ENCODE results near the gene REV3L.
"Not testable (repeated sequence)": the region's sequence is repeated elsewhere in the genome, so short reads cannot be mapped to it uniquely, and the experiment has no call there.

The REV3L gene

GRCh38 chr6:111290689-111291335 lies 192.2 kb downstream of the REV3L start:
- not testable (repeated sequence) for DNase-seq

- not testable (repeated sequence) for DNase-seq
Measured at GRCh38 chr6:111284356-111284755, 198.7 kb downstream of the REV3L start.

GRCh38 chr6:111283707-111284106 lies 199.3 kb downstream of the REV3L start:
- DNase-seq = no peak

DNA sequence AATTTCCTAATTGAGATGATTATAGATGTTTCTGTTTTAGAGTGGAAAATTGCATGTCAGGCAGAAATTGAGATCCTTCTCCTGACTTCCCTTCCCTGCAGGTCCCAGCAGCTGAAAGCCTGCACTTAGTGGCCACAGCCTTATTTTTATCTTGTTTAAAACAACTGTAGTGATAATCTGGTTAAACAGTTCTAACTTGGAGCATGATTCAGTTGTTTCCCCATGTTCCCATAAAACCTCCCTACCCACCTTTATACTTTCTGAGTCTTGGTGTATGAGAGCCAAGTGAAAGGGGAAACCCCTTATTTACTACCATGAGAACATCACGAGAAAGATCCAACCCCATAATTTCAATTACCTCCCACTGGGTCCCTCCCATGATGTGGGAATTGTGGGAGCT lies 200.5 kb downstream of the REV3L start:
- no peak for DNase-seq

GRCh38 chr6:111280445-111280955 lies 202.5 kb downstream of the REV3L start:
- no peak for DNase-seq

- DNase-seq = no peak
Measured at GRCh38 chr6:111278731-111279130, 204.3 kb downstream of the REV3L start.

DNA sequence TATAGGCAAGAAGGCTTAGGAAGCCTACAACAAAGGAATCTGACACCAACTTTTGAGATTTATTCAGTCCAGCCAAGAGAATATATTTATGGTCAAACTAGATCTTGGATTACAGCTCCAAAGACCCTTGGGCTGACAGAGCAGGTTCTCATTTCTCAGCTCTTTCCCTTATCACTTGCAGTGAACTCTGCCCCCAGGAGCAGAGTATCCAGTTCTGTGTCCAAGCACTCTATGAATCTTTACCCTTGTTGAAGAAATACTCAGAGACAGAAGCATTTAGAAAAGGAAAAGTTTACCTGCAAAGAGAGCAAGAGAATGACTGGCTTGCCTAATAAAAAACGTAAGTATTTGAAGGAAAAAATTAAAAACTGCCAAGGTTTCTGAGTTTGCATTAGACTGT lies 205.2 kb downstream of the REV3L start:
- DNase-seq = no peak

DNA sequence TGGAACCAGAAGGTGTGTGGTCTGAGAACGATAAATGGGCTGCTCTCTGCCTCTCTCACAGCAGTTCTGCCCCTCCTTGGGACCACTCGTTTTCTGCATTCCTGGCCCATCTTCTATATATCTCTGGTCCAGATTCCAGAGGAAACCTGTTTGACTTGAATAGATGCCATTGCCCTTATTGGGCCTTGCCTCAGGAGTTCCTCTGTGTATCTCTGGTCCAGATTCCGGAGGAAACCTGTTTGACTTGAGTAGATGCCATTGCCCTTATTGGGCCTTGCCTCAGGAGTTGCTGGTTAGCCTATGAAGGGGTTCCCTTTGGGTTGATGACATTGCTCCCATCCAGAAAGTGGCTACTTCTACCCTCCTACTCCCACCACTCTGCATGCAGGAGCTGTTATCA lies 206.3 kb downstream of the REV3L start:
- no peak for DNase-seq

- DNase-seq = no peak
Measured at GRCh38 chr6:111276335-111276734, 206.7 kb downstream of the REV3L start.

- no peak for DNase-seq
Measured at GRCh38 chr6:111274593-111275217, 208.3 kb downstream of the REV3L start.

GRCh38 chr6:111270121-111270520 lies 212.9 kb downstream of the REV3L start:
- no peak for DNase-seq

GRCh38 chr6:111269401-111269970 lies 213.5 kb downstream of the REV3L start:
- no peak for DNase-seq

GRCh38 chr6:111267764-111268333 lies 215.2 kb downstream of the REV3L start:
- no peak for DNase-seq

DNA sequence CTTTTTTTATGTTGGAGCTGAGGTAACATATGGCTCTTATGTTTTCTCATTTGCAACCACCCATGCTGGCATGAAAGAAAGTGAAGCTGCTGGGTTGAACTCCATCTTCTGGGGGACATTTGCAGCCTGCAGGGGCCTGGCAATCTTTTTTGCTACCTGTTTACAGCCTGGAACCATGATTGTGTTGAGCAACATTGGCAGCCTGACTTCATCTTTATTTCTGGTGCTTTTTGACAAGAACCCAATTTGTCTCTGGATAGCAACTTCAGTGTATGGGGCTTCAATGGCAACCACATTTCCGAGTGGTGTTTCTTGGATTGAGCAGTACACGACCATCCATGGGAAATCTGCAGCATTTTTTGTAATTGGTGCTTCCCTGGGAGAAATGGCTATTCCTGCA lies 216.7 kb downstream of the REV3L start:
- no peak for DNase-seq

- DNase-seq = no peak
Measured at GRCh38 chr6:111265842-111266241, 217.2 kb downstream of the REV3L start.

- DNase-seq = peak; percentile 84
Measured at GRCh38 chr6:111263837-111264236, 219.2 kb downstream of the REV3L start.

- DNase-seq = peak; percentile 28
Measured at GRCh38 chr6:111260570-111261298, 222.3 kb downstream of the REV3L start.

GRCh38 chr6:111259089-111259831 lies 223.8 kb downstream of the REV3L start:
- DNase-seq = peak; percentile 99

DNA sequence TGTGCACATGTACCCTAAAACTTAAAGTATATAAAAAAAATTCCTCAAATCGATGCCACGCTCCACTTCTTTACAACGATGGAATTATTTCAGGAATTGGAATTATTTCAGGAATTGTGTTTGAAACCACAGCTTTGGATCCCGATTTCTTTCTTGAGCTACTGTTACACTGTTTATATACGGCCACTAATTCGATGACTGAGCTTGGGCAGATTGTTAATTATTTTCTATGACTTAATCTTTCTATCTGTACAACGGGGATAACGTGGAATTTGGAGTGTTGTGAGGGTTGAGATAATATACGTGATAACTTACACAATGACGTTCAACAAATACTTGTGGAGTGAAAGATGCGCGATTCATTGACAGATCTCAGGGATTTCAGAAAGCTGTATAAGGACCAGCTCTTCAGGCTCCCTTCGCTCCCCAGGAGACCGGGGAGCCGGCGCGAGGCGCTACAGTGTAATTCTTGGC lies 224.4 kb downstream of the REV3L start:
- peak; percentile 65 for DNase-seq

DNA sequence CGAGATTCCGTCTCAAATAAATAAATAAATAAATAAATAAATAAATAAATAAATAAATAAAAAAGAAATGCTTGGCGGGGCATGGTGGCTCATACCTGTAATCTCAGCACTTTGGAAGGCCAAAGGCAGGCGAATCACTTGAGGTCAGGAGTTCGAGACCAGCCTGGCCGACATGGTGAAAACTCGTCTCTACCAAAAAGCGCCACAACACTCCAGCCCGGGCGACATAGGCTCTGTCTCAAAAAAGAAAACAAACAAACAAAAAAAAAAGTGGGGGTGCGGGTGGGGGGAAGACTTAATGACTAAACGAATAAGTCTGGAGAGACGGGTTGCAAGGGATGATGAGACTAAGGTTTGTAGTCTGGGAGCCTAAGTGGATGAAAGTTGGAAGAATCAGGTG lies 225.0 kb downstream of the REV3L start:
- no peak for DNase-seq

- DNase-seq = peak; percentile 20
Measured at GRCh38 chr6:111256646-111257045, 226.4 kb downstream of the REV3L start.

- not testable (repeated sequence) for DNase-seq
Measured at GRCh38 chr6:111255838-111256237, 227.2 kb downstream of the REV3L start.

All from EL (cell line).